Measurements from ENCODE around the gene LIMK2. TPM values are rescaled to one million over a fixed set of nuclear protein-coding genes. Genes with fewer than 3 reads are reported as not detected.
A peak's percentile ranks its signal among the peaks of the same experiment; 100 is the strongest.
"Not testable (repeated sequence)": the region's sequence is repeated elsewhere in the genome, so short reads cannot be mapped to it uniquely, and the experiment has no call there.

Gene LIMK2
- total RNA-seq, 2 donors from 2014 or later = 7.5 to 9.8 TPM

- Histone ChIP-seq H3K27me3 (no peaks in the 10 kb centered on the region), H3K9me3 (no peaks in the 10 kb centered on the region), H3K27ac (peak overlapping the region; percentile 61 to 75), H3K36me3 (no peaks in the 10 kb centered on the region), H3K4me3 (no peak overlapping the region), H3K4me1 (peaks cover 0 to 22% of the 10 kb centered on the region in 2 donors)
- peak; percentile 68 for DNase-seq (ENCODE audit: low spot score)
- TF ChIP-seq CTCF (IDR thresholded peaks at IDR 0.05) = no peak
Measured at GRCh38 chr22:31229402-31230079, 17.4 kb downstream of the LIMK2 start.

- no peak overlapping the region for H3K4me3 ChIP-seq
- H3K27me3 ChIP-seq = no peaks in the 10 kb centered on the region
- no peaks in the 10 kb centered on the region for H3K36me3 ChIP-seq
Measured at GRCh38 chr22:31230155-31230870, 18.2 kb downstream of the LIMK2 start.

GRCh38 chr22:31230871-31231621, 18.9 kb downstream of the LIMK2 start:
- no peak overlapping the region for H3K4me3 ChIP-seq
- TF ChIP-seq CTCF (IDR thresholded peaks at IDR 0.05) = peak; percentile 21 to 81
- peak overlapping the region; percentile 61 to 75 for H3K27ac ChIP-seq
- no peak for DNase-seq (ENCODE audit: low spot score)
- H3K9me3 ChIP-seq = no peaks in the 10 kb centered on the region
- H3K4me1 ChIP-seq = peaks cover 0 to 22% of the 10 kb centered on the region in 2 donors
- no peaks in the 10 kb centered on the region for H3K27me3 ChIP-seq
- H3K36me3 ChIP-seq = no peaks in the 10 kb centered on the region

More at GRCh38 chr22:31230155-31230870, 18.2 kb downstream of the LIMK2 start:
- Histone ChIP-seq H3K9me3 (no peaks in the 10 kb centered on the region), H3K27ac (peak overlapping the region; percentile 61 to 75), H3K4me1 (peaks cover 0 to 22% of the 10 kb centered on the region in 2 donors)
- DNase-seq (ENCODE audit: low spot score) = no peak
- no peak for TF ChIP-seq CTCF (IDR thresholded peaks at IDR 0.05)

GRCh38 chr22:31233001-31233400, 20.9 kb downstream of the LIMK2 start:
- H3K9me3 ChIP-seq = no peaks in the 10 kb centered on the region
- no peak for DNase-seq (ENCODE audit: low spot score)

GRCh38 chr22:31235081-31235480, 23.0 kb downstream of the LIMK2 start:
- TF ChIP-seq CTCF (IDR thresholded peaks at IDR 0.05) = no peak
- Histone ChIP-seq H3K9me3 (no peaks in the 10 kb centered on the region), H3K36me3 (no peaks in the 10 kb centered on the region), H3K4me3 (no peak overlapping the region), H3K27ac (no peak overlapping the region), H3K4me1 (peaks cover 0 to 11% of the 10 kb centered on the region in 2 donors), H3K27me3 (no peaks in the 10 kb centered on the region)
- DNase-seq (ENCODE audit: low spot score) = no peak

More at GRCh38 chr22:31233001-31233400, 20.9 kb downstream of the LIMK2 start:
- TF ChIP-seq CTCF (IDR thresholded peaks at IDR 0.05) = no peak
- H3K27me3 ChIP-seq = no peaks in the 10 kb centered on the region
- H3K4me1 ChIP-seq = peaks cover 0 to 22% of the 10 kb centered on the region in 2 donors
- no peaks in the 10 kb centered on the region for H3K36me3 ChIP-seq
- H3K27ac ChIP-seq = no peak overlapping the region
- H3K4me3 ChIP-seq = no peak overlapping the region

- DNase-seq (ENCODE audit: low spot score); H3K27ac ChIP-seq; H3K4me1 ChIP-seq; H3K27me3 ChIP-seq; H3K4me3 ChIP-seq; H3K9me3 ChIP-seq; H3K36me3 ChIP-seq: not testable (repeated sequence)
Measured at GRCh38 chr22:31236044-31236443, 23.9 kb downstream of the LIMK2 start.
